A549 (cell line): ENCODE data around the gene CACNA1C. TPM values are rescaled to one million over a fixed set of nuclear protein-coding genes. Genes with fewer than 3 reads are reported as not detected.

ENCODE experiments used
- ATAC-seq, 2 experiments: fragments of 200-7000 bp in 1 of 2; fragments of >200 bp in 1 of 2; cut with Nextera tagmentation in 1 of 2; cut with Tn5 transposase in 1 of 2; 3 replicates each; pipeline versions ENCODE4 v1.8.0 to v1.9.1; 2018 to 2020; ENCODE audit warnings: mild to moderate bottlenecking in 1 of 2, moderate library complexity in 1 of 2
- CTCF ChIA-PET: fragments of 300-600 bp; sonication (Branson Sonifier 250); formaldehyde crosslinking; extraction: SDS; loops from one replicate; lab custom pipeline; 2021; ENCODE audit warnings: antibody characterized with exemption, inconsistent platforms; lab: Yijun Ruan, JAX
- POLR2A ChIA-PET: fragments of 350-600 bp; formaldehyde crosslinking; extraction: SDS; loops from one replicate; lab custom pipeline; 2021; ENCODE audit warnings: antibody characterized with exemption, inconsistent platforms; lab: Yijun Ruan, JAX
- DNase-seq, 2 experiments: peaks; one replicate each; pipeline versions ENCODE4 v3.0.0 to v3.0.0-alpha.2; 2011 to 2016; ENCODE audit warnings: low read depth in 1 of 2, low spot score in 1 of 2
- FAIRE-seq: peaks from 2 replicates; lab custom pipeline; 2011; peaks lifted over from hg19 to GRCh38; lab: Jason Lieb, UNC
- H3K27ac ChIP-seq, 2 experiments: fragments of >200 bp; sonication (Bioruptor Twin); formaldehyde crosslinking; 3 replicates each; pipeline ENCODE4 v1.5.1; 2016 to 2017
- H3K4me1 ChIP-seq: fragments of >200 bp; sonication (Bioruptor Twin); formaldehyde crosslinking; 3 replicates; pipeline ENCODE4 v1.6.1; 2016
- H3K4me2 ChIP-seq: fragments of >200 bp; sonication (Bioruptor Twin); formaldehyde crosslinking; 3 replicates; pipeline ENCODE4 v1.6.1; 2016
- H3K4me3 ChIP-seq: fragments of >200 bp; sonication (Bioruptor Twin); formaldehyde crosslinking; 3 replicates; pipeline ENCODE4 v1.5.1; 2016
- H3K9me3 ChIP-seq: fragments of >200 bp; sonication (Bioruptor Twin); formaldehyde crosslinking; 3 replicates; pipeline ENCODE4 v1.6.1; 2016
- CBX2 ChIP-seq: fragments of 200-600 bp; sonication (generic); IDR thresholded peaks from 2 replicates; pipeline ENCODE4 v1.6.1; 2016; ENCODE audit warnings: low read depth, mild to moderate bottlenecking, borderline replicate concordance
- CBX8 ChIP-seq: fragments of 200-600 bp; sonication (generic); IDR thresholded peaks from 2 replicates; pipeline ENCODE4 v1.6.1; 2016
- CEBPB ChIP-seq, 2 experiments: fragments of >200 bp in 1 of 2; sonication (Bioruptor Twin) in 1 of 2; formaldehyde crosslinking in 1 of 2; IDR thresholded peaks; 2 replicates each; pipeline ENCODE4 v1.6.1; 2012 to 2016
- CHD4 ChIP-seq: fragments of 200-600 bp; sonication (generic); IDR thresholded peaks from 2 replicates; pipeline ENCODE4 v1.6.1; 2016; ENCODE audit warnings: antibody characterized with exemption, mild to moderate bottlenecking, borderline replicate concordance
- EHF ChIP-seq: fragments of 250-450 bp; sonication (Bioruptor Pico); IDR thresholded peaks from 2 replicates; pipeline ENCODE4 v1.5.0; 2020; ENCODE audit warnings: mild to moderate bottlenecking
- FOSL2 ChIP-seq, 2 experiments: fragments of 450-650 bp in 1 of 2; fragments of >200 bp in 1 of 2; sonication (Bioruptor Twin) in 1 of 2; formaldehyde crosslinking; IDR thresholded peaks; 2 replicates each; pipeline versions ENCODE4 v1.5.0 to v1.6.1; 2016 to 2020; ENCODE audit warnings: mild to moderate bottlenecking in 1 of 2, moderate library complexity in 1 of 2
- HDAC2 ChIP-seq: fragments of 200-600 bp; sonication (generic); IDR thresholded peaks from 2 replicates; pipeline ENCODE4 v1.6.1; 2016
- HEYL ChIP-seq: fragments of 250-450 bp; sonication (Bioruptor Pico); IDR thresholded peaks from 2 replicates; pipeline ENCODE4 v1.8.0; 2021; ENCODE audit warnings: mild to moderate bottlenecking, moderate library complexity
- JUN ChIP-seq, 2 experiments: fragments of >200 bp; sonication (Bioruptor Twin); formaldehyde crosslinking; IDR thresholded peaks; 2 replicates in 1 of 2; 3 replicates in 1 of 2; pipeline ENCODE4 v1.6.1; 2016 to 2017
- KDM1A ChIP-seq: fragments of 200-600 bp; sonication (generic); IDR thresholded peaks from 2 replicates; pipeline ENCODE4 v1.6.1; 2016; ENCODE audit warnings: low read depth, mild to moderate bottlenecking
- KDM5A ChIP-seq: fragments of 200-600 bp; sonication (generic); IDR thresholded peaks from 2 replicates; pipeline ENCODE4 v1.6.1; 2016; ENCODE audit warnings: antibody characterized with exemption, mild to moderate bottlenecking
- MAZ ChIP-seq: fragments of 150-350 bp; IDR thresholded peaks from 2 replicates; pipeline ENCODE4 v1.6.1; 2014; ENCODE audit warnings: antibody characterized with exemption, low read depth, low read length, borderline replicate concordance
- MYC ChIP-seq: IDR thresholded peaks from 2 replicates; pipeline ENCODE4 v1.6.1; 2012; ENCODE audit warnings: mild to moderate bottlenecking, inconsistent platforms, low read length, improper control_type of control experiment, borderline replicate concordance
- NR3C1 ChIP-seq: fragments of >200 bp; sonication (Bioruptor Twin); formaldehyde crosslinking; IDR thresholded peaks from 3 replicates; pipeline ENCODE4 v1.6.1; 2017
- RCOR1 ChIP-seq: fragments of 150-350 bp; IDR thresholded peaks from 2 replicates; pipeline ENCODE4 v1.6.1; 2014; ENCODE audit warnings: antibody characterized with exemption, low read length, low read depth
- TFCP2L1 ChIP-seq: fragments of 250-450 bp; sonication (Bioruptor Pico); IDR thresholded peaks from 2 replicates; pipeline ENCODE4 v1.5.0; 2021; ENCODE audit warnings: mild to moderate bottlenecking
- ZC3H11A ChIP-seq: fragments of 450-650 bp; IDR thresholded peaks from 2 replicates; pipeline ENCODE4 v1.6.1; 2014; ENCODE audit warnings: antibody characterized with exemption, mild to moderate bottlenecking
- WGBS: methylation state at CpG from one replicate; pipeline ENCODE4 v1.1.6; 2017; ENCODE audit errors: missing lambda C conversion rate; 5-methylcytosine and 5-hydroxymethylcytosine counted together
- polyA plus RNA-seq, 4 experiments: library from polyadenylated mRNA; depleted of rRNA in 3 of 4; stranded (reverse); fragments of >200 nt; fragmentation: RNase III in 1 of 4; extraction: RNeasy Plus Mini Kit Qiagen cat#74134 plus additional on column Dnase treatment in 1 of 4; gene quantifications; 2 replicates in 3 of 4; 3 replicates in 1 of 4; pipeline ENCODE4 v1.2.3, GENCODE V29; 2011 to 2017
- TF ChIP-seq, protein P1 (sequence below): IDR thresholded peaks from 2 replicates; pipeline ENCODE4 v1.6.1; 2012; ENCODE audit warnings: low read depth, borderline replicate concordance
- TF ChIP-seq, protein P2 (sequence below): fragments of 250-450 bp; sonication (Bioruptor Pico); IDR thresholded peaks from 2 replicates; pipeline ENCODE4 v1.5.0; 2021; ENCODE audit warnings: mild to moderate bottlenecking, moderate library complexity, borderline replicate concordance
- TF ChIP-seq, protein P3 (sequence below): fragments of >200 bp; sonication (Bioruptor Twin); formaldehyde crosslinking; IDR thresholded peaks from 3 replicates; pipeline ENCODE4 v1.5.1; 2016
- TF ChIP-seq, protein P4 (sequence below): fragments of 250-450 bp; sonication (Bioruptor Pico); IDR thresholded peaks from 2 replicates; pipeline ENCODE4 v1.5.0; 2020; ENCODE audit warnings: low read depth, mild to moderate bottlenecking, moderate library complexity

The CACNA1C gene
- polyA plus RNA-seq, 2 of the 4 experiments (the other 2 are of a cell fraction) = not detected

DNA sequence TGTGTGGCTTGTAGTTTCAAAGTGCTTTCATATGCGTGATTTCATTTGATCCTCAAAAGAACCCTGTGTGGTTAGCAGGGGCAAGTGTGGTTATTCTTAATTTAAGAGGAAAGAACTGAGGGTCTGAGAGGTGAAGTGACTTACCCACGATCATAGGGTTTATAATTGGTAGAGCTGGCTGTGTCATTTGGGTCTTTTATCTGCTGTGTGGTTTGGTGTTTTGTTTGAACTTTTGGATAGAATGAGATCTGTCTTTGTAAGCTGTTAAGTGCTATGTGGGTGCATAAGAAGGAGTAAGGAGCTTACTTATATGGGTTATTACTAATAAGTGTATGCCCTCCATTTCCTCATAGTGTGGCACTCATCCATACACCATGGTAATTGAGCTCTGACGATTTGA is 190.0 kb downstream of the CACNA1C start:
- TF ChIP-seq NR3C1 (no peak), RCOR1 (no peak), CEBPB (IDR thresholded peaks at IDR 0.05) (no peak), KDM1A (no peak), EHF (CRISPR knock-in tag) (no peak), MYC (no peak), KDM5A (no peak), JUN (IDR thresholded peaks at IDR 0.05) (no peak), CBX2 (no peak), MAZ (no peak), FOSL2 (IDR thresholded peaks at IDR 0.05) (no peak), FOSL2 (CRISPR knock-in tag; IDR thresholded peaks at IDR 0.05) (no peak), HEYL (CRISPR knock-in tag) (no peak)
- TF ChIP-seq, protein P1, sequence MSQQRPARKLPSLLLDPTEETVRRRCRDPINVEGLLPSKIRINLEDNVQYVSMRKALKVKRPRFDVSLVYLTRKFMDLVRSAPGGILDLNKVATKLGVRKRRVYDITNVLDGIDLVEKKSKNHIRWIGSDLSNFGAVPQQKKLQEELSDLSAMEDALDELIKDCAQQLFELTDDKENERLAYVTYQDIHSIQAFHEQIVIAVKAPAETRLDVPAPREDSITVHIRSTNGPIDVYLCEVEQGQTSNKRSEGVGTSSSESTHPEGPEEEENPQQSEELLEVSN = no peak
- TF ChIP-seq, protein P2, sequence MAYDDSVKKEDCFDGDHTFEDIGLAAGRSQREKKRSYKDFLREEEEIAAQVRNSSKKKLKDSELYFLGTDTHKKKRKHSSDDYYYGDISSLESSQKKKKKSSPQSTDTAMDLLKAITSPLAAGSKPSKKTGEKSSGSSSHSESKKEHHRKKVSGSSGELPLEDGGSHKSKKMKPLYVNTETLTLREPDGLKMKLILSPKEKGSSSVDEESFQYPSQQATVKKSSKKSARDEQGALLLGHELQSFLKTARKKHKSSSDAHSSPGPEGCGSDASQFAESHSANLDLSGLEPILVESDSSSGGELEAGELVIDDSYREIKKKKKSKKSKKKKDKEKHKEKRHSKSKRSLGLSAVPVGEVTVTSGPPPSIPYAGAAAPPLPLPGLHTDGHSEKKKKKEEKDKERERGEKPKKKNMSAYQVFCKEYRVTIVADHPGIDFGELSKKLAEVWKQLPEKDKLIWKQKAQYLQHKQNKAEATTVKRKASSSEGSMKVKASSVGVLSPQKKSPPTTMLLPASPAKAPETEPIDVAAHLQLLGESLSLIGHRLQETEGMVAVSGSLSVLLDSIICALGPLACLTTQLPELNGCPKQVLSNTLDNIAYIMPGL = no peak
- TF ChIP-seq, protein P3, sequence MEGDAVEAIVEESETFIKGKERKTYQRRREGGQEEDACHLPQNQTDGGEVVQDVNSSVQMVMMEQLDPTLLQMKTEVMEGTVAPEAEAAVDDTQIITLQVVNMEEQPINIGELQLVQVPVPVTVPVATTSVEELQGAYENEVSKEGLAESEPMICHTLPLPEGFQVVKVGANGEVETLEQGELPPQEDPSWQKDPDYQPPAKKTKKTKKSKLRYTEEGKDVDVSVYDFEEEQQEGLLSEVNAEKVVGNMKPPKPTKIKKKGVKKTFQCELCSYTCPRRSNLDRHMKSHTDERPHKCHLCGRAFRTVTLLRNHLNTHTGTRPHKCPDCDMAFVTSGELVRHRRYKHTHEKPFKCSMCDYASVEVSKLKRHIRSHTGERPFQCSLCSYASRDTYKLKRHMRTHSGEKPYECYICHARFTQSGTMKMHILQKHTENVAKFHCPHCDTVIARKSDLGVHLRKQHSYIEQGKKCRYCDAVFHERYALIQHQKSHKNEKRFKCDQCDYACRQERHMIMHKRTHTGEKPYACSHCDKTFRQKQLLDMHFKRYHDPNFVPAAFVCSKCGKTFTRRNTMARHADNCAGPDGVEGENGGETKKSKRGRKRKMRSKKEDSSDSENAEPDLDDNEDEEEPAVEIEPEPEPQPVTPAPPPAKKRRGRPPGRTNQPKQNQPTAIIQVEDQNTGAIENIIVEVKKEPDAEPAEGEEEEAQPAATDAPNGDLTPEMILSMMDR = no peak
- TF ChIP-seq, protein P4, sequence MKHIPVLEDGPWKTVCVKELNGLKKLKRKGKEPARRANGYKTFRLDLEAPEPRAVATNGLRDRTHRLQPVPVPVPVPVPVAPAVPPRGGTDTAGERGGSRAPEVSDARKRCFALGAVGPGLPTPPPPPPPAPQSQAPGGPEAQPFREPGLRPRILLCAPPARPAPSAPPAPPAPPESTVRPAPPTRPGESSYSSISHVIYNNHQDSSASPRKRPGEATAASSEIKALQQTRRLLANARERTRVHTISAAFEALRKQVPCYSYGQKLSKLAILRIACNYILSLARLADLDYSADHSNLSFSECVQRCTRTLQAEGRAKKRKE (CRISPR knock-in tag) = no peak
- ChIA-PET CTCF (interaction anchor here (1.1 to 1.3 kb wide), 2 partner anchors 9 to 30 kb away, joined by 3 to 4 read pairs; no protein-coding TSS in a partner anchor), POLR2A (no interaction called here)
- H3K4me2 ChIP-seq = no peak overlapping the region
- no peak for FAIRE-seq
- H3K27ac ChIP-seq = no peak overlapping the region
- H3K9me3 ChIP-seq = no peaks in the 10 kb centered on the region
- no peak overlapping the region for H3K4me3 ChIP-seq
- ATAC-seq = no peak
- H3K4me1 ChIP-seq = no peaks in the 10 kb centered on the region
- WGBS = 25% methylated on average over 3 of the region's 3 CpGs
- no peak for DNase-seq

DNA sequence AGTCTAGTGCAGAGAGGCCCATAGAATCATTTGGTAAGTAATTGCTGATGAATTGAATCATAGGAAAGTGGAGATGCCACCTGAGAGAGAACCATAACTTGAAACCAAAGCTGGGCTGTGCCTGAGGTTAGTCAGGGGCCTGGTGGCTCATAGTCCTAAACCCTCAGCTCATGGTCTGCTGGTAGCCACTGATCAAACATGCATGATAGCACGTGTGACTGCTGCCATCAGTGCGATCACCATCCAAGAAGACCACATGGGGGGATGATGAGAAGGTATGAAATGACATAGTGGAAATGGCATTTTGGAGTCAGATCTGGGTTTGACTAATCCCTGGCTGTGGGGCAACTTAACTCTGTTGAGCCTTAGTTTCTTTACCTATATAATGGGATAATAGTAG is 190.5 kb downstream of the CACNA1C start:
- no peak for TF ChIP-seq HDAC2
- no peak for TF ChIP-seq CBX8
- no peak for TF ChIP-seq TFCP2L1 (CRISPR knock-in tag)
- no peak for TF ChIP-seq CHD4
- no peak for TF ChIP-seq ZC3H11A
- WGBS = 28% methylated on average over 2 of the region's 2 CpGs
- CTCF ChIA-PET = no interaction called here

More for the DNA sequence above, 190.5 kb downstream of the CACNA1C start:
- POLR2A ChIA-PET = no interaction called here
- no peak for ATAC-seq
- FAIRE-seq = no peak
- H3K4me1 ChIP-seq = no peaks in the 10 kb centered on the region
- no peaks in the 10 kb centered on the region for H3K9me3 ChIP-seq
- DNase-seq = no peak
- H3K4me2 ChIP-seq = no peak overlapping the region
- no peak overlapping the region for H3K4me3 ChIP-seq
- H3K27ac ChIP-seq = no peak overlapping the region
